ENCODE measurements around the gene ZCCHC4.

ZCCHC4 gene

GRCh38 chr4:25397305-25397704, 84.7 kb downstream of the ZCCHC4 start:
- DNase-seq (ENCODE audit: low spot score): no peak
- TF ChIP-seq CTCF (IDR thresholded peaks at IDR 0.05): no peak
- no peak overlapping the region for H3K27ac ChIP-seq
- no peak overlapping the region for H3K4me3 ChIP-seq

- no peak overlapping the region for H3K4me3 ChIP-seq
- H3K27ac ChIP-seq: no peak overlapping the region
- TF ChIP-seq CTCF (IDR thresholded peaks at IDR 0.05): no peak
- no peak for DNase-seq (ENCODE audit: low spot score)
These were observed 86.9 kb downstream of the ZCCHC4 start for GRCh38 chr4:25399510-25399909.

GRCh38 chr4:25401066-25401465, 88.5 kb downstream of the ZCCHC4 start:
- no peak for DNase-seq (ENCODE audit: low spot score)
- Histone ChIP-seq H3K27ac (no peak overlapping the region), H3K4me3 (no peak overlapping the region)
- TF ChIP-seq CTCF (IDR thresholded peaks at IDR 0.05): no peak

- no peak for TF ChIP-seq CTCF (IDR thresholded peaks at IDR 0.05)
- Histone ChIP-seq H3K27ac (no peak overlapping the region), H3K4me3 (no peak overlapping the region)
- DNase-seq (ENCODE audit: low spot score): no peak
These were observed 89.9 kb downstream of the ZCCHC4 start for GRCh38 chr4:25402521-25402920.

- Histone ChIP-seq H3K27ac (no peak overlapping the region), H3K4me3 (no peak overlapping the region)
- no peak for TF ChIP-seq CTCF (IDR thresholded peaks at IDR 0.05)
- no peak for DNase-seq (ENCODE audit: low spot score)
These were observed 91.1 kb downstream of the ZCCHC4 start for GRCh38 chr4:25403699-25404098.

GRCh38 chr4:25405453-25405852, 92.9 kb downstream of the ZCCHC4 start:
- no peak for DNase-seq (ENCODE audit: low spot score)
- Histone ChIP-seq H3K4me3 (no peak overlapping the region), H3K27ac (no peak overlapping the region)
- TF ChIP-seq CTCF (IDR thresholded peaks at IDR 0.05): no peak

DNA sequence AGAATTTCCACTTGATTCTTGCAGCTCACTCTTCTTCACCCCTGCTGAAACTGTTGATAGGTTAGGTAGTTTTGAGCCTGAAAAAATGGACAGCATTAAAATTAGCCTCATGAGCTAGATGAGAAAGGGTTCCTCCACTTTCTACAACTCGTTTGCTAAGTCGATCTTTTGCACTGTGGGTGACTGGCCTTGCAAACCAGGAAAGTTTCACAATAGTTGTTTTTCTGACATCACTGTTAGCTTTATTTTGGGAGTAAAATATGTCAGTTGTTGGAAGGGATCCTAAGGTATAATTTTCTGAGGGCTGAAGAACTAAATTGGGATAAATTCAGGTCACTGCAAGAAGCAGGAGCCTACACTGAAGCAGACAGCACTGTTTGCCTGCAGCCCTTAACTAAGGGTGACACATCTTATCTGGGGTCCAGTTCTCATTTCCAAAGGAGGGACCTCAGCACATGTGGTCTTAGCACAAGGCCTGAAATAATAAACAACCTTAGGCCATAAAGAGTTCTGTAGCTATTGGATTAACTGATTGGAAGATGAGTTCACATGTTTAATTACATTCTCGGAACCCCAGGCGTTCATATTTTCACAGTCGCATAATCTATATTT, 93.6 kb downstream of the ZCCHC4 start:
- DNase-seq (ENCODE audit: low spot score): no peak
- Histone ChIP-seq H3K4me3 (no peak overlapping the region), H3K27ac (peak overlapping the region in 1 of 2 donors; percentile 10)
- TF ChIP-seq CTCF (IDR thresholded peaks at IDR 0.05): no peak
